Cerebellar cortex (tissue), 1 donor: ENCODE results near the gene PRKAR1B.
"Not testable (repeated sequence)": the region's sequence is repeated elsewhere in the genome, so short reads cannot be mapped to it uniquely, and the experiment has no call there.

ENCODE experiments used
- DNase-seq: peaks from one replicate; pipeline ENCODE4 v3.0.0-alpha.2; 2015; ENCODE audit warnings: low spot score

PRKAR1B gene

DNA sequence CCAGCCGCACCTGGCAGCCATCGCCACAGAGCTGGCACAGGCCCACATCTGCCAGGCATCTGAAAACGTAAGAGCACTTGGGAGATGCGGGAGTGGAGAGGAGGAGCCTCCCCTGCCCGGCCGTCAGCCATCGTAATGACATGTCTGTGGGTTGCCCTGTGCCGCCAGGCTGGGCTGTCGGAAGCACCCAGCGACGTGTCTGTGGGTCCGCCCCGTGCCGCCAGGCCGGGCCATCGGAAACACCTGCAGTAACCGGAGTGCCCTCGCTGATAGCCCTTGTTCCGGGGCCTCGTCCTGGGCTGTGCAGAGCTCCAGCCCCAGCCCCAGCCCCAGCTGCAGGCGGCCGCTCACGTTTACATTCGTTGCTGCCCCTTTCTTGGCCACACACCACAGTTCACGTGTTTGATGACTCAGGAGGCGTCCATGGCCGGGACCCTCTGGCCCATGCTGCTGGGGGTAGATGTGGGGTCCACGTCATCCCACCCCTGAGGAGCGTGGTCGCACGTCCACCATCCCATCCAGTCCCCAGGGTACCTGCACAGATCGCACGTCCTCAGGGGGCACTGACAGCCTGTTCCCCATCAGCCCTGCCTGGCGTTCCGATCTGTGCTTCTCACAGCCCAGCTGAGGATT is 30.0 kb upstream of the PRKAR1B start:
- no peak for DNase-seq

DNA sequence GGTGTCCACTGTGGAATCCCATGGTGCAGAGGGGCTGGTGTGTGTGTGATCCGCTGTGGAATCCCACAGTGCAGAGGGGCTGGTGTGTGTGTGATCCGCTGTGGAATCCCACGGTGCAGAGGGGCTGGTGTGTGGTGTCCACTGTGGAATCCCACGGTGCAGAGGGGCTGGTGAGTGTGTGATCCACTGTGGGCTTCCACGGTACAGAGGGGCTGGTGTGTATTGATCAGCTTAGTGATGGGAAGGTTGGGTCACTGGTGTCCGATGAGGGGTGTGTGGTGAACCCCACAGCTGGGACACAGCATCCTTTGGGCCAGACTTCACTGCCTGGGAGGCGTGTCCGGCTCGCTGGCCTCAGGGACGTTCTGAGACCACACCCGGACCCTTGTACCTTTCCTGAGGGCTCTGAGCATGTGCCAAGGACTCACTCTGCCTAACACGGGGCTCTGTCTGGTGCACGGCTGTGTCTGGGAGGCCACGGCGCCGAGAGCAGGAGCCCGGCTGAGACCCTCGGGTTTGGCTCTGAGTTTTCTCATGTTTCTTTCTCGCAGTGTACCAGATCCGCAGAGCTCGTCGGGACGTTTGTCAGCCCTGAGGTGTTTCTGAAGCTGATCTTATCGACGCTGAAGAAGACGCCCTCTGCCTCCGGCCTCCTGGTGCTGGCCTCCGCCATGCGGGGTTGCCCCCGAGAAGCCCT is 29.3 kb upstream of the PRKAR1B start:
- DNase-seq = no peak

GRCh38 chr7:755413-755805 is 28.3 kb upstream of the PRKAR1B start:
- no peak for DNase-seq

GRCh38 chr7:754531-755412 is 27.7 kb upstream of the PRKAR1B start:
- DNase-seq = no peak

- DNase-seq = no peak
These were observed 26.1 kb upstream of the PRKAR1B start for GRCh38 chr7:753190-753589.

- DNase-seq = not testable (repeated sequence)
These were observed 25.2 kb upstream of the PRKAR1B start for GRCh38 chr7:752256-752655.

DNA sequence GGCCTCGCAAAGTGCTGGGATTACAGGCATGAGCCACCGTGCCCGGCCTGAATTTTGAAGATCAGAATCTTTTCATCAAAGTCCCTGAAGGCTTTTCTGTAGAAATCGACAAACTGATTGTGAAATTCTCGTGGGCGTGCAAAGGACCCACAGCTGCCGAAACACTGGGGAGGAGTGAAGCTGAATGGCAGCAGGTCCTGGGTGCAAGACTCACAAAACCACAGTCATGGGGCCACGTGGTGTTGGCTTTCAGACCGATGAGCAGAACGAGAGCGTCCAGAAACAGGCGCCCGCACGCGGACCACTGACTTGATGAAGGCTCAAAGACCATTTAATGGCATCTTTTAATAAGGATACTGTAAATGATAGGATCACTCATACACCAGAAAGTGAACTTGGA is 24.7 kb upstream of the PRKAR1B start:
- no peak for DNase-seq

DNA sequence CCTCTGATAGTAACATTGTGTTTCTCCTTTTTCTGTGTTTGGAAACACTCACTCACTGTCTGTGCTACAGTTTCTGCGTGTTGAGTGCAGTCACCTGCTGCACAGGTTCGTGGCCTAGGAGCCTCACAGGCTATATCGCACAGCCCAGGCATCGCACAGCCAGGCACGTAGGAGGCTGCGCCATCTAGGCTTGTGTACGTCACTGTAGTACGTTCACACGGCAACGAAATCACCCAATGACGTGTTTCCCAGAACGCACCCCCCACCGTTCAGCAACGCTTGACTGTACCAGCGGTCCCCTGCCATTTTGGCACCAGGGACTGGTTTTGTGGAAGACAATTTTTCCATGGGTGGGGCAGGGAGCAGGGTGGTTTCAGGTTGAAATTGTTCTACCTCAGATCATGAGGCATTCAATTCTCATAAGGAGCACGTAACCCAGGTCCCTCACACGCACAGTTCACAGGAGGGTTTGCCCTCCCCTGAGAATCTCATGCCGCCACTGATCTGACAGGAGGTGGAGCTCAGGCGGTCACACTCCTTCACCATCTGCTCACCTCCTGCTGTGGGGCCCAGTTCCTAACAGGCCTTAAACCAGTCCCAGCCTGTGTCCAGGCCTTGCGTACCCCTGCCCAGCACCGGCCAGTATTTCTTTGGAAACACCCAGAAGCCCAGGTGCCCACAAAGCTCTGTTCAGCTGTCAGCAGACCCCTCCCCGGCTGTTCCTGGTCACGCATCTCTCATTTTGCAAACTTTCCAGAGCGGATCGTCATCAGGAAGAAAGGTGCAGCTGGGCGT is 23.2 kb upstream of the PRKAR1B start:
- DNase-seq = peak; percentile 56

DNA sequence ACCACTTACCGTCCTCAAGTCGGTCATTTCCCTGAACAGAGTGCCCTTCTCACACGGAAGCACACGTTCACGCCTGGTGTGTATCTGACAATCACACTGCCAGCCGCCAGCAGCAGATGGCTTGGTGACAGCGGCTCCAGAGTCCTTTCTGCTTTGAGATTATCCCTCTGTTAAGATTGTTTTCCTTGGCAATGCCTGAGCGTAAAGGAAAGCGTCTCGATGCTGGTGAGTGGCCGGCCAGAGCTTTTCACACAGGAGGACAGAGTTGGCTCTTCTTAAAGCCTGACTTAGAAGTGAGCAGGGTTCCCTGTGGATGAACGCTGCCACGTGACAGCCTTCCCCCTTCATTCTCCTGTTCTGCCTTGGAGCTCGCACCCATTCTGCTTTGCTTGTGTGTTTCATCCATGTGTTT is 22.1 kb upstream of the PRKAR1B start:
- peak; percentile 62 for DNase-seq

- DNase-seq = no peak
These were observed 21.4 kb upstream of the PRKAR1B start for GRCh38 chr7:748446-748845.

DNA sequence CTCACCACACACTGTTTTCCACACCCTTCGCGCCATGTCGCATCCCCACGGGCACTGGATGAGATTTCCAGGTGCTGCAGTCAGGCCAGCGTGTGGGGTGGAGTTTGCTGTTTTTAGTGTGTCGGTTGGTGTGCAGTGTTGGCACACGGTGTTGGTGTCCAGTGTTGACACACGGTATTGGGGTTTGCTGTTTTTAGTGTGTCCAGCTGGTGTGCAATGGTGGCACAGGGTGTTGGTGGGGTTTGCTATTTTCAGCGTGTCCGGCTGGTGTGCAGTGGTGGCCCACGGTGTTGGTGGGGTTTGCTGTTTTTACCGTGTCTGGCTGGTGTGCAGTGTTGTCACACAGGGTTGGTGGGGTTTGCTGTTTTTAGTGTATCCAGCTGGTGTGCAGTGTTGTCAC is 20.1 kb upstream of the PRKAR1B start:
- DNase-seq = no peak

- peak; percentile 81 for DNase-seq
These were observed 19.3 kb upstream of the PRKAR1B start for GRCh38 chr7:746155-747061.

- no peak for DNase-seq
These were observed 18.5 kb upstream of the PRKAR1B start for GRCh38 chr7:745431-746154.

GRCh38 chr7:744854-745430 is 17.9 kb upstream of the PRKAR1B start:
- no peak for DNase-seq

GRCh38 chr7:744128-744520 is 17.0 kb upstream of the PRKAR1B start:
- DNase-seq = not testable (repeated sequence)

DNA sequence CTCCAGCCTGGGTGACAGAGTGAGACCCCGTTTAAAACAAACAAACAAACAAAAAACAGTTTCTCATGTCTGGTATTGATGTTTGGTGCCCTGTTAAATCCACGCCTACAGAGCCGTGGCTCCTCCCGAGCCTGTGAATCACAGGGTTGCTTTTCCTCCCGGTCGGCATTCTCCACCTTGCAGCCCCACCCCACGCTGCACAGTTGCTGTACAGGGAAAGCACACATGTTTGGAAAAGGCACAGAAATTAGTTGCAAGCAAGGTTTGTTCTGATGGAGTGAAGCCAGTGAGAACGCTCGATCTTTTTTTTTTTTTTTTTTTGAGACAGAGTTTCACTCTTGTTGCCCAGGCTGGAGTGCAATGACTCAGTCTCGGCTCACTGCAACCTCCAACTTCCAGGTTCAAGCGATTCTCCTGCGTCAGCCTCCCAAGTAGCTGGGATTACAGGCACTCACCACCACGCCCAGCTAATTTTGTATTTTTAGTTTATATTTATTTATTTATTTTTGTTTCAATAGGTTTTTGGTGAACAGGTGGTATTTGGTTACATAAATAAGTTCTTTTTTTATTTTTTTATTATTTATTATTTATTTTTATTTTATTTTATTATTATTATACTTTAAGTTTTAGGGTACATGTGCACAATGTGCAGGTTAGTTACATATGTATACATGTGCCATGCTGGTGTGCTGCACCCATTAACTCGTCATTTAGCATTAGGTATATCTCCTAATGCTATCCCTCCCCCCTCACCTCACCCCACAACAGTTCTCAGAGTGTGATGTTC is 16.5 kb upstream of the PRKAR1B start:
- not testable (repeated sequence) for DNase-seq

- no peak for DNase-seq
These were observed 15.7 kb upstream of the PRKAR1B start for GRCh38 chr7:742791-743190.

DNA sequence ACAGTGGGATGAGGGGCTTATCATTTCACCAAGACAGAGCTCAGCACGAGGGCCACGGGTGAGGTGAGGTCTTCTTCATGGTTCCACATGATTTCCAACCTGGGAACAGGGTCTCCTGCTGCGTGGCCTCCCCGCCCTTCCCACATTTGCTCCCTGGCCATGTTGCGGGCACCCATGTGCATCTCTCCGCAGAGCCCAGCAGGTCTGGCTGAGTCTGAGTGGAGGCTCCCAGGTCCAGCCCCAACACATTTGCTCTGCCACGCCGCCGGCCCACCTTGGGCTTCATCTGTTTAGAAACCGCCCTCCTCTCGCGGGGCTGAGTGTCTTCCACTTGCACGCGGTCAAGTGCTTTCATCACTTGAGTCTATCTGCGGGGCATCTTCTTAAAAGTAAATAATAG is 14.8 kb upstream of the PRKAR1B start:
- DNase-seq = no peak

GRCh38 chr7:741191-741671 is 14.2 kb upstream of the PRKAR1B start:
- DNase-seq = no peak
